HG03135 (cell line): Measurements from ENCODE around the gene GSTM2.

ENCODE experiments used
- ATAC-seq: cut with Tn5 transposase; IDR thresholded peaks from one replicate; pipeline ENCODE4 v1.9.1; 2021; ENCODE audit warnings: mild to moderate bottlenecking, moderate library complexity; ENCODE audit not compliant: unreplicated experiment

GSTM2 gene

DNA sequence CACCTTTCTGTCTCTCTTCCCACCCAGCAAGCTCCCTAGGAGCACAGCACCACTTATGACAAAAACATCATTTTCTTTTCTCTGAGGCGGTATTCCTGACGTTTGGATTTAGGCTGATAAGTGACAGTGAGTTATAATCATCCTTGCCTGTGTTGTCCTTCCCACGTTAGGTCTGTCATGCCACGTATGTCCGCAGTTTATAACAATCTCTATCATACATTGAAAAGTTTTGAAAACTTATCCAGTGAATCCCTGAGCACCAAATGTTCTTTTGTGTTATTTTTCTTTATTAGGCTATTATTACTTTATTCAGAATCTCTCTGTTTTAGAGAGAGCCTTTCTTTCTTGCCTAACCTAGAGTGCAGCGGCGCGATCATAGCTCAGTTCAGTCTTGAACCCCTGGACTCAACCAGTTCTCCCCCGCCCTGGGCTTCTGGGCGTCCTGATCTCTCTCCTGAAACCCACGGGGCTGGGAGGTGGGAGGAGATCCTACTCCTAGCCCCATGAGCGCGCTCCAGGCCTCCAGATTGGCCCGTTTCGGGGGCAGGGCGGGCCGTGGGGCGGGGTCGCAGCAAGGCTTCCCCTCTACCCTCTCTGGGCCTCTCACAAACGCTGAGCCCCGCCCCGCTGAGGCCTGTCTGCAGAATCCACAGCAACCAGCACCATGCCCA is at the start of gene GSTM2:
Gene GSTM2, plus strand, starts transcription at position 606 of the 671 bp plus-strand sequence. Its CDS starts 59 bp downstream, at position 665.
- ATAC-seq = peak; percentile 85

- ATAC-seq = no peak
Measured at GRCh38 chr1:109618661-109619575, 48.9 kb upstream of the GSTM2 start.

GRCh38 chr1:109619576-109620400 is 48.1 kb upstream of the GSTM2 start, which contains the start of the genes AMPD2 and GNAT2:
TSS of gene AMPD2 (plus strand) at chr1:109619837. CDS start at chr1:109621176, 1,339 bp downstream.
TSS of gene GNAT2 (minus strand) at chr1:109619616. CDS start at chr1:109612870, 6,746 bp downstream.
- ATAC-seq = peak; percentile 50

GRCh38 chr1:109620401-109620791 is 47.5 kb upstream of the GSTM2 start:
- ATAC-seq = no peak

- peak; percentile 68 for ATAC-seq
Measured at GRCh38 chr1:109620841-109621286, 47.0 kb upstream of the GSTM2 start.

GRCh38 chr1:109621379-109622136 is 46.3 kb upstream of the GSTM2 start:
- no peak for ATAC-seq

DNA sequence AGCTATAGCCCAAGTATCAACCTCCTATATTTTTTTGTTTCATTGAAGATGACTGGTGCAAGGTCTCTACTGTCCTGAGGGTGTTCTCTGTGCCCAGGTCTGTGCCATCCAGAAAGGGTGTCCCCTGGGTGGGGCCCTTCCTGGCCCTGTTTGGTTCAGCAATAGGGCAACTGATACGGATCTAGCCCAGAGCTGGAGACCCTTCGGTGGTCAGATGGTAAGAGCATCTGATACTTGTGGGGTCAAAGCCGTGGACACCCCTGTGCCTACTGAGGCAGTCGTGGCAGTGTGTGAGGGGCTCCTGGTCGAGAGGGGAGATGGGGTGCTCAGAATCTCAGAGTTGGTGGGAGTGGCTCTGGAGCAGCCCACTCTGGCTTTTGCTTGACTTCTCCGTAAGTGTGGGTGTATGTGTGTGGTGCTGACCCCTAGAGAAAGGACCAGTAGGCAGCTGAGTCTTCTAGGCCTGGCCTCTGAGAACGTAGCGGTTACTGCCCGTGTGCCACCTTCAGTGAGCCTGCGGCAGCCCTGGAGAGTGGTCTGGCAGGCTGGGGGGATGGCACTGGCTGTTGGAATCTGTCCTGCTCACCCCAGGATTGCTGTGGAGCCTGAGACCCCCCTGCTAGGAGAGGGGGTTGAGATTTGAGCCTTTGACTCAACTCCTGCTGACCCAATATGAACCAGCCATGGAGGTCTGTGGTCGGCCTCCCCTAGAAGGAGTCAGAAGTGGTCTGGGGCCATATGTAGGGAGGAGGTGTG is 45.5 kb upstream of the GSTM2 start:
- ATAC-seq = no peak

DNA sequence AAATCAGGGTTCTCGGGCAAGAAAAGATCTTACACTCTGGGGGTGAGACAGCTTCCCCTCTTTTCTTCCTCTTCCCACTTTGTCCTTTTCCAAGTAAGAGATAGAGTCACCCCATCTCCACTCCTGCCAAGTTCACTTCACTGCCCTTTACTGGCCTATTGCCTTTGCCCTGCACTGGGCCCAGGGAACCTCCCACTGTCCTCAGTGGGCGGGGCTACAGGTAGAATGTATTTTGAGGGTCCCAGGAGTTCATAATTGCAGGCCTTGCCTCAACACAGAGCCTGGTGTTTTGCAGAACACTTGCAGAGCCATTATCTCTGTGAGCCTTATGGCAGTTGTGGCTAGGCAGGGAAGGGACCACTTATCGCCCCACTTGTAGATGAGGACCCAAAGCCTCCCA is 45.0 kb upstream of the GSTM2 start:
- ATAC-seq = no peak

DNA sequence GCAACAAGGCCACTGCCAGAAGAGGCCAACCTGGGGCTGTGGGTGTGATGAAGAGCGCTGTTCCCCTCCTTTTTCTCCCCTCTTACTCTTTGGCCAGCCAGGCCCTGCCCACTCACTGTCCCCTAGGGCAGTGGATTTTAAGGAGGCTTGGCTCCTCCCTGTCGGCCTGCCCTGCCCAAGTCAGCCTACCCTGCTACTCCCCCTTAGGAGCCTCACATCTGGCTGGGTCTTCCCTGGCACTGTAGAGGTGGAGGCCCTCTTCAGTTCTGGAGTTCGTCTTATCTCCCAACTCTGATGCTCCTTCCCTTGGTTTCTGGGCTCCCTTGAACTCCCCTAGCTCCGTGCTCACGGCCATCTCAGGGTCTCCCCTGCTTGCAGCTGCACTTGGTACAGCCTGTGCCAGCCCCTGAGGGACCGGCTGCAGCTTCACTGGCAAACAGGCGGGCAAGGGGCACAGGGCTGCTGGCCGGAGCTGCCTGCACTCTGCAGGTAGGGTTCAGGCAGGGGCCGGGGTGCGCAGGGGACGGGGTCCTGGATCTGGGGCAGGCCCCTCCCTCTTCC is 44.2 kb upstream of the GSTM2 start:
- no peak for ATAC-seq

DNA sequence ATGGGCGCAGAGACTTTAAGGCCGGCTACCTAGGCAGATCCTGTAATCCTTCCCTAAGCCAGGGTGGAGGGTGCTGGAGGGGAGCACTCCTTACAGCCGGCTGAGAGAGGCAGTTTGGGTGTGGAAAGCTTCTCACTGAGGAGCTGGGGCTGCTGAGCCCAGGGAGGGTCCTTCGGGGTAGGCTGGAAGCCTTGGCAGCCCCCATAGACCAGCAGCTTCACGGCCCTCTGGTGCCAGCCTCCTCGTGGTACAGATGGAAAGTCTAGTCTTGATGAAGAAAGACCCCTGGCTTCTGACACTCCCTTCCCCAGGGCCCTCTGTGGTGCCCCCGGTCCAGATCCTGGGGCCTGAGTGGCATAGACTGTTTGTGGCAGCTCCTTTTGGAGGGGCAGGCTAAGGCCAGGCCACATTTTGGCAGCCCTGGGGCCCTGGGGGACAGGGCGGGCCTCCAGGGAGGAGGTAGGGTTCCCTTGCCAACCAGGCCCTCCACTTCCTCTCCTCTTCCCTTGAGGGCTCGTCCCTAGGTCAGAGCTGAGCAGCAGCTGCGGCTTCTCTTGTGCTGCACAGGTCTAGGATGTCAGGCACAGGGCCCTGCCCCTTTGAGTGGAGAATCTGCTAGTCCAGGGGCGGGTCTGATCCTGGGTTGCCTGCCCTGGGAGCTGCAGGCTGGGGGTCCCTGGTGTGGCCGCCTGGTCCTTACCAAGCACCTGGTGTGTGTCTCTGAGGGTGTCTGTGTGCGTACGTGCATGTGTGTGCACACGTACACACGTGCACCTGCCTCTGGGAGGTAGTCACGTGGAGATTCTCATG is 43.5 kb upstream of the GSTM2 start:
- ATAC-seq = no peak

- no peak for ATAC-seq
Measured at GRCh38 chr1:109625176-109625575, 42.7 kb upstream of the GSTM2 start.

DNA sequence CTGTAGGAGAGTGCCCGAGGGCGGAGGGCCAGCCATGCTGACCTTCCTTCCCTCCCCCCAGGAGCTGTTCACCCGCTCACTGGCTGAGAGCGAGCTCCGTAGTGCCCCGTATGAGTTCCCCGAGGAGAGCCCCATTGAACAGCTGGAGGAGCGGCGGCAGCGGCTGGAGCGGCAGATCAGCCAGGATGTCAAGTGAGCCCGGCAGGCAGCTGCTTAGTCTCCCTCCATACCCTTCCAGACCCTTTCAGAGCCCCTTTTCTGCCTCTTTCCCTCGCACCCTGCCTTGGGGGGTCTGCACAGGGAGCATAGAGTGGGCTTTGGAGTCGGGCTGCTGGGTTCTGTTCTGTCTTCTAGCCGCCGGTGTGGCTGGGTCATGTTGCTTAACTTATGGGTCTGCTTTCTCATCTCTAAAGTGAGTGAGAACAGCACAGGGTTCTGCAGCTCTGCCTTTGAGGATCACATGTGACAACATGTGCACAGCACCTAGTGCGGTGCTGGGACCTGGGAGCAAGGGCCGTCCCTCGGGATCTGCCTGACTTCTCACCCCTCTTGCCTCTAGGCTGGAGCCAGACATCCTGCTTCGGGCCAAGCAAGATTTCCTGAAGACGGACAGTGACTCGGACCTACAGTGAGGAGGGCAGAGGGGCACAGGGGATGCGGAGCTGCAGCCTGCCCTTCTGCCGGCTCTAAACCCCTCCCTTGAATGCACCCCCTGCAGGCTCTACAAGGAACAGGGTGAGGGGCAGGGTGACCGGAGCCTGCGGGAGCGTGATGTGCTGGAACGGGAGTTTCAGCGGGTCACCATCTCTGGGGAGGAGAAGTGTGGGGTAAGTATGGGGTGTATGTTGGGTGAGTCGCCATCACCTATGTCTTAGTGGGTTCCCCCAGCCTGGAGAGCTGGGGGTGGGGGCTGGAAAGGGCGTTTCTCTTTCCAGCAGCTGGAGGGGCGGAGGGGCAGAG is 42.0 kb upstream of the GSTM2 start:
- no peak for ATAC-seq

DNA sequence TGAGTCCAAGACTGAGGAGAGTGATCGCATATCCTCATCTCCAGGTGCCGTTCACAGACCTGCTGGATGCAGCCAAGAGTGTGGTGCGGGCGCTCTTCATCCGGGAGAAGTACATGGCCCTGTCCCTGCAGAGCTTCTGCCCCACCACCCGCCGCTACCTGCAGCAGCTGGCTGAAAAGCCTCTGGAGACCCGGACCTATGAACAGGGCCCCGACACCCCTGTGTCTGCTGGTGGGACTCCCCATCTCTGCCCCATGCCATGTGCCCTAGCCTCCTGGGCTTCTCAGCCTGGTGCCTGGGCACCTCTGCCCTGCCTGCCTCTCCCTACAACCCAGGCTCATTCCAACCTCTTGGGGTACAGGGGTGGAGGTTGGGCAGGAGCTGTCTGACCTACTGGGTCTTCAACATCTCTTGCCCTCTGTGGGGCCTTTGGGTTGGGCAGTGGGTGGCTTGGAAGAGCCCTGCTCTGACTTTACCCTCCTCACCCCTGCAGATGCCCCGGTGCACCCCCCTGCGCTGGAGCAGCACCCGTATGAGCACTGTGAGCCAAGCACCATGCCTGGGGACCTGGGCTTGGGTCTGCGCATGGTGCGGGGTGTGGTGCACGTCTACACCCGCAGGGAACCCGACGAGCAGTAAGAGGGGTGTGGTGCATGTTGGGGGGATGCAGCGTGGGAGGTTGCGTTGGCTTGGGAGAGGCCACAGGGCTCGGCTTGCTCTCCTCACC is 41.0 kb upstream of the GSTM2 start:
- no peak for ATAC-seq

DNA sequence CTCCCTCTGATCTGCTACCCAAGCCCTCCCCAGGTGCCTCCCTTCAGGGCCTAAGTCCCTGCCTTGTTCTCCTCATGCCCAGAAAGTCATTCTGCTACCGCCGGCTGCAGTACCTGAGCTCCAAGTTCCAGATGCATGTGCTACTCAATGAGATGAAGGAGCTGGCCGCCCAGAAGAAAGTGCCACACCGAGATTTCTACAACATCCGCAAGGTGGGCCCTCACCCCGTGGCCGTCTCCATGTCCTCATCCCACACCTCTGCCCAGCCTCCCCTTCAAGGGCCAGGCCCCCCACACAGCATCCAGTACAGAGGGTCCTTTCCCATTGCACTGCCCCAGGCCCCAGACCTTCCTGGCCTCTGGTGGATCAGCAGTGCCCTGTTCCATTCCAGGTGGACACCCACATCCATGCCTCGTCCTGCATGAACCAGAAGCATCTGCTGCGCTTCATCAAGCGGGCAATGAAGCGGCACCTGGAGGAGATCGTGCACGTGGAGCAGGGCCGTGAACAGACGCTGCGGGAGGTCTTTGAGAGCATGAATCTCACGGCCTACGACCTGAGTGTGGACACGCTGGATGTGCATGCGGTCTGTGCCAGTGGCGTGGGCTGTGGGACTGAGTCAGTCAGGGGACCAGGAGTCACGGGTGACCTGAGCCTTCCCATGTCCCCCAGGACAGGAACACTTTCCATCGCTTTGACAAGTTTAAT is 40.0 kb upstream of the GSTM2 start:
- ATAC-seq = no peak

GRCh38 chr1:109628540-109629321 is 39.1 kb upstream of the GSTM2 start:
- ATAC-seq = no peak
